GM18861 (cell line): Measurements from ENCODE around the gene EZH1.
"Not testable (repeated sequence)": the region's sequence is repeated elsewhere in the genome, so short reads cannot be mapped to it uniquely, and the experiment has no call there.

Experiments used
- ATAC-seq: cut with Tn5 transposase; IDR thresholded peaks from one replicate; pipeline ENCODE4 v1.9.1; 2021; ENCODE audit not compliant: unreplicated experiment

Gene EZH1

DNA sequence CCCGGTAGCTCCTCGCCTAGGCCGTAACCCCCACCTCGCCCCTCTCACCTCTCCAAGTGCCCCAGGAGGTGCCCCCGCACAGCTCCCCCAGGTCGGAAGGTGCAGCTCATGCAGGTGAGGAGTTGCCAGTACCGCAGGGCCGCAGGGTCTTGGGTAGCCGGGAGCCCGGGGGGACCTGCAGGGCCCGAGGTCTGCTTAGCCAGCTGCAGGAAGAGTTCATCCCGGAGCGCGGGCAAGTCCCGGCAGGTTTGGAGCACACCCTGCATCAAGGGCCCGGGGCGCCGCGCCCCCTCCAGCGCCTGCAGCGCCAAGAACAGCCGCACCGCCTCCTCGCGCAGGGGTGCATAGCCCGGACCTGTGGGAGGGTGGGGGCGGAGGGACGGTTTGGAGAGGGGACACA lies 72.8 kb downstream of the EZH1 start:
- no peak for ATAC-seq

DNA sequence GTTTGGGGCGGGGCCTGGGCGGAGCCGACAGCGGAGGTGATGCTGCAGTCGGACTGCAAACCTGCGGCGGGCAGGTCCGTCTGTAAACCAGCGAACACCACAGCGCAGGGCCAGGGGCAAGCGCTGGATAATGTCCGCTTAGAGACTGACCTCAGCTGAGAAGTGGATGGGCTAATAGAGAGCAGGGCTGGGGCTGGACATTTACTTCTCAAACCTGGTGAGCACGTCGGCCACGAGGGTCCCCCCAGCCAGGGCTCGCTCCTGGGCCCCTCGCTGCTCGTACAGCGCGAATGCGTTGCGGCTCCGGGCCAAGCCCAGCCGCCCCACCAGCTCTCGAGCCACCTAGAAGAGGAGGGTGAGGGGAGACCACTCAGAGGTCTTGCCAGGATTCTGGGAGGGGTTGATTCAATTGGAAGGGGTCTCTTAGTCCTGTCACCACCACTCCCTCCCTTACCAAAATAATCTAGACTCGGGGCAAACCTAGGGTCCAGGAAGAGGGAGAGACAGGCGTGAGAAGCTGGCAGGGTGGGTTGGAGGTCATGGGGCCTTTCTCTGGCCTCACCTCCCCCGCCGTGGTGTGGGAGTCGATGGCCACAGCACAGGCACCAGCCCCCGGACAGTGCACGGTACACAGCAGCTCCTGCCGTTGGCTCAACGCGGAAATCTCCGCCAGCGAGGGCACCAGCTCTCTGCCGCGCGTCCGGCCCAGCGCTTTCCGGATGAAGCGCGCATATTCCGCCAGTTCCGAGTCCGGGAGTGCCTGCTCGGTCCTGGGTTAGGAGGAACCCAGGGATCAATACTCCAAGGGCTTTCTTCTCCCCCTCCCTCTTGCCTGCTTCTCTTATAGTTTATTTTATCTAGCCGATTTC lies 73.8 kb downstream of the EZH1 start:
- no peak for ATAC-seq

DNA sequence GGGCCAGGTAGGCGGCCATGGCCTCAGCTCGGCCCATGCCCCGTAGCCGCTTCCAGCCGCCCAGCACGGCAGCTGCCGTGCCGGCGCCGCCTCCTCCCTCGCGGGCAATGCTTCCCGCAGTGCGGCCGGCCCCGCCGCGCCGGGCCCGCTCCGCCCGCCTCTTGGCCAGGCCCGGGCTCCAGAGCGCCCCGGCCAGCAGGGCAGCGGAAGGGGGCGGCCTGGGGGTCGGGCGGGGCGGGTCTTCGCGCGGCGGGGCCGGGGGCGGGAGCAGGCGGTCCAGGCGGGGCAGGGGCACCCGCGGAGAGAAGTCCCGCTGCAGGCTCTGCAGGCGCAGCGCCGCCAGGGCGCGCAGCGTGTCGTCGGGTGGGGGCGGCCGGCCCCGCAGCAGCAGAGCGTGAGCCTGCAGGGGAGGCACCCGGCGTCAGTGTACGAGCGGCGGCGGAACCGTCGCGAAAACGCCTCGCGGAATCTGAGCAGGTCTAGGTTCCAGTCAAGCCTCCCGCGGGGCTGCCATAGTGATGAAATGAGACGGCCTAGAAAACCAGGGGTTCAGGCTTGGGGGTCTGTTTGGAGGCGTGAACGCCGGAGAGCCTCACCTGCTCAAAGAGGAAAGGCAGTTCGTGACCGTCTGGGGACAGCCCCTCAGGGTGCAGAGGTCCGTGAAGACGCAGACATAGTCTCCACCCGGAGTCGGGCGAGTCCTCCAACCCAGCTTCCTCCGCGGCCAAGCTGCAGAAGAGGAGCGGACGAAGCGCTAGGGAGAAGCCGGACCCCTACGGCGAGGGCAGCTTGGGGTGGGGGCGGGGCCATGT lies 74.7 kb downstream of the EZH1 start:
- no peak for ATAC-seq

DNA sequence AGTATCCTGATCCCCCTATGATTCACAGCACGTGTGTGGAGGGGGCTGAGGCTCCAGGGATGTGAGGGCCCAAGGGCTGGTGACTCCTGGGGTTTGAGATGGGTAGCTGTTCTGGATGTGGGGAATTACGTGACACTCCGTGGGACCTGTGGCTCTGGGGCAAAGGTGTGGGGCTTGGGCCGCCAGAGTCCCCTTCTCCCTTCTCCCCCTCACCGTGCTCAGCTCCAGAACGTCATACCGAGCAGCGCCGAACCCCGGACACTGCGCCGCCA lies 75.2 kb downstream of the EZH1 start:
- no peak for ATAC-seq

DNA sequence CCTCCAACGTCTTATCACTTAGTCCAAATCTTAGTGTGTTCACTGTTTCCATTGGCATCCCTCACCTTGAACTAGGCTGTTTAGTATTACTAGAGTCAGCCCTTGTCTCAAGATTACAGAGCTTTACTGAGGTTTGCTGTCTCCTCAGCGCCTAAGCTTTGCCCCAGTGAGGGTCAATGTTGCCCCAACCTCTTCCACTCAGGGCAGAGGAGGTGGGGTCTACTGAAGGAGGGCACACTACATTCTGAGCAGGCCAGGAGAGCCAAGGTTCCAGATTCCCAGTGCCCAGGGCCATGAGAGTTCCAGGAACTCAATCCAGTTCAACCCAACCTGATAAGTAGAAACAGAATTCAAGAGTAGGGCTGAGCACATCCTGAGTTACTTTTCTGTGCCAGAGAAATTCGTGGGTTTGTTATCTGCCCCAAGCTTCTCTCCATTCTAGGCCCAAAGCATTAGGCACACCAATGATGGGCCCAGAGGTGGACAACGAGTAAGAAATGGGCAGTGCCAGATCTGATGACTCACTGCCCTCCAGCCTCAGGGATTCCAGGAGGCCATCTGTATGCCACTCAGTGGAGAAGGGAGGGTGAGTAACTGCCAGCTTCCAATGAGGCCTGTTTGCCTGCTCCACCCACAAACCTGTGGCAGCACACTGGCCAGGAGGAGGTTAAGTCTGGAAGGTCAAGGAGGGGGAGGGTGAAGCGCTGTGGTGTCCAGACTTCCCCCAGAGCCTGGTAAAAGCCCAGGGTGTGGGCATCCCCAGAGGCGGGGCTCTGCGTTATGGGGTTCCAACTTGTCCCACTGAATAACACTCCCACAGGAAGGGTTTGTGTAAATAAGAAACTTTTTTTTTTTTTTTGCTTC lies 77.5 kb downstream of the EZH1 start:
- ATAC-seq: no peak

DNA sequence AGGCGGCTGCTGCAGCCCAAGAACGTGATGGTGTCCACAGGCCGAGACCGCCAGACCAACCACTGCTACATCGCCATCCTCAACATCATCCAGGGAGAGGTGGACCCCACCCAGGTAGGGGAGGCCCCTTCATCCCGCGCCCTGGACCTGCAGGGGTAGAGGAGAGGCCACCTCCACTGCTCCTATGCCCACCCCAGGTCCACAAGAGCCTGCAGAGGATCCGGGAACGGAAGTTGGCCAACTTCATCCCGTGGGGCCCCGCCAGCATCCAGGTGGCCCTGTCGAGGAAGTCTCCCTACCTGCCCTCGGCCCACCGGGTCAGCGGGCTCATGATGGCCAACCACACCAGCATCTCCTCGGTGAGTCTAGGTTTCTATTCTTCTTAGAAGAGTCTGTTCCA lies 78.7 kb downstream of the EZH1 start:
- ATAC-seq: not testable (repeated sequence)

DNA sequence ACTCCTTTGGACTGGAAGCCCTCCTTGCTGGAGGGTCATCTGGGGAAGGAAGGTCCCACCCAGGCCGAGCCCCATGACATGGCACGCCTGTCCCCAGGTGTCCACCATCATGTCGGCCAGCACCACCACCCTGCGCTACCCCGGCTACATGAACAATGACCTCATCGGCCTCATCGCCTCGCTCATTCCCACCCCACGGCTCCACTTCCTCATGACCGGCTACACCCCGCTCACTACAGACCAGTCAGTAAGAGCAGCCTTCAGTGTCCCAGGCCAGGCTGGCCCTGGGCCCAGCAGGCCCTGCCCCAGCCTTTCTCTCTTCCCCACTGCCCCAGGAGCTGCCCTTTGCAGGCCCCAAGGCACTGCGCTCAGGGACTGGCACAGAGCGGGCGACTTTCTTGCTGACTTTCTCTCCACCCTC lies 79.2 kb downstream of the EZH1 start:
- no peak for ATAC-seq

DNA sequence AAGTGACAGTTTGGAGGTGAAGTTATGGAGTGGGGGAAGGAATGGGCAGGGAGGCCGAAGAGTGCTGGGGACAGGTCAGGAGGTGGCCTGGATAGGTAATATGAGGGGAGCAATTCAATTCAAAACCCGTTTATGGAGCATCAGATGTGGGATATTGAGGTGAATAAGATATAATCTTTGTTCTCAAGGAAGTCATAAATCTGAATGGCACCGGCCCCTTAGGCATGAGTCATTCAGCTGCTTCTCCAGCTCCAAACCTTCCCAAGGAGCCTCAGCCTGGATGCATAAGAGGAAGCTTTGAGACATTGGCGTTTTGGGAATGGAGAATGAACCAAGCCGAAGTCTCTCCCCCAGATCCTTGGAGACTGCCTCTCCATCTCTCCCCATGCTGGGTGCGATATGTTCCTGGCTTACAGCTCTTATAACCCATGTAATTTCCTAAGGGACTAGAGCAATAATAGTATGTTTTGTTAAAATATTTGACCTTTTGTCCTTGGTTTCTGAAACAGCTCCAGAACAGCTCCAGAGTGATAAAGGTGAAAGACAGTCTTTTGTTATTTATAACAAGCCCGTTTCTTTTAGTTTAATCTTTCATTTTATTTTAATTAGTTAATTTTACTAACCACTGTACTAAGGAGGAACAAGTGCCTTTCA lies 84.0 kb downstream of the EZH1 start:
- no peak for ATAC-seq

DNA sequence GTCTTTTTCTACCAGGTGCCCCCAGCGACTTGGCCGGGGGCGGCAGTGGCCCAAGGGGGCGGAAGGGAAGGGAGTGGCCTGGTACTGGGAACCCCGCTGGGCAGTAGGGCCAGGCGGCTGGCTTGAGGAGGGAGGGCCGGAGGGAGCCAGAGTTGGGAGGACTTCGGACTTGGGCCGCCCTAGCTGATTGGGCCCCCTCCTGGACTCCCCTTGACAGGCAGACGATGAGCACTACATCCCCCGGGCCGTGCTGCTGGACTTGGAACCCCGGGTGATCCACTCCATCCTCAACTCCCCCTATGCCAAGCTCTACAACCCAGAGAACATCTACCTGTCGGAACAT lies 84.9 kb downstream of the EZH1 start:
- ATAC-seq: not testable (repeated sequence)

DNA sequence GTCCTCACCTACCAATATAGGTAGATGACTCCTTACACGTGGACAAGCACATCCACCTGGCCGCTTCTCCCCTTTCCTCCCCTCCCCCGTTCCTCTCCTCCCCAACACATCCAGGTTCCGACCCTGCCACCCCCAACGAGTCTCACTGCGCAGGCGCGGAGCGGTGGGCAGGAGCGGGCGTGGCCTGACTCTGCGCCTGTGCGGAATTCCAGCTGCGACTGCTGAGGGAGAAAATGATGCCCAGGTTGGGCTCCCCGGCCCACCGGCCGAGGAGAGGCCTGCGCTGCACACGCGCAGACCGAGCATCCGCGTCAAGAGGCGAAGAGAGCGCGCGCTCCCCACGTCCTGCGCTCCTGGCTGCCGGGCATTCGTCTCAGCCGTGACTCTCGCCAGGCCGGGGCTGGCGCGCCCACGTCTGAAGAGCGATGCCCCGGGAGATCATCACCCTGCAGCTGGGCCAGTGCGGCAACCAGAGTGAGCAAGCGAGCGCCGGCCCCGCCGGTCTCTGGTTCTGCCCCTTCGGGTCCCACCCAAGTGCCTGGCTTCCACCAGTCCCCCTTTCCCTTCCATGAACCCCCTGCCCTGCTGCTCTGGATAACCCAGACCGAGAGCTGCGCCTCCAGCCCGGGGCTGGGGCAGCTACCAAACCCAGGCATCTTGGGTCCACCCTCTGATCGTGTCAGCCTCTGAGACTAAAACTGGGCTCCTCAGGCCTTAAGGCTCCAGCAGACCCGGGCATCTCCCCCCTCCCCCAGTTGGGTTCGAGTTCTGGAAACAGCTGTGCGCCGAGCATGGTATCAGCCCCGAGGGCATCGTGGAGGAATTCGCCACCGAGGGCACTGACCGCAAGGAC lies 85.5 kb downstream of the EZH1 start, which contains the start of gene TUBG2:
TUBG2 (plus strand) TSS at position 206 of the 853 bp plus-strand sequence; CDS start at position 426, 220 bp downstream.
- no peak for ATAC-seq

DNA sequence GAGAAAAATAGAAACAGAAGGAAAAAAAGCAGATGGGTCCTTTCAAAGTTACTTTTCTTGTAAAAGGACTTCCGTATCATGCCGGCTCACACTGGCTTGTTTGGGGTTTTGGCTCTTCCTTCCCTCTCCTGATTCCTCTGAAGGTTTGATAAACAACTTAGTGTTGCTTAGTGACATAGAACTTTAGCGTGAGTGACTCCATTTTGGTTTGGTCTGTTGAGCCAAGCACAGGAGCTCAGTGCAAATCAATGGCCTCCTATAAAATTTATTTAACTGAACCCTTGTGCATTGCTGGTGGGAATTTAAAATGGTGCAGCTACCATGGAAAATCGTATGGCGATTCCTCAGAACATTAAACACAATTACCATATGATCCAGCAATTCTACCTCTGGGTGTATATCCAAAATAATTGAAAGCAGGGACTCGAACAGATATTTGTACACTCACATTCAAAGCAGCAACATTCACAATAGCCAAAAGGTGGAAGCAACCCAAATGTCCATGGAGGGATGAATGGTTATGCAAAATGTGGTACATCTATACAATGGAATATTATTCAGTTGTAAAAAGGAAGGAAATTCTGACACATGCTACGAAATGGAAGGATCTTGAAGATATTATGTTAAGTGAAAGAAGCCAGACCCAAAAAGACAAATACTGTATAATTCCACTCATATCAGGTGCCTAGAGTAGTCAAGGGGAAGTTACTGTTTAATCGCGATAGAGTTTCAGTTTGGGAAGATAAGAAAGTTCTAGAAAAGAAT lies 86.8 kb downstream of the EZH1 start:
- no peak for ATAC-seq

DNA sequence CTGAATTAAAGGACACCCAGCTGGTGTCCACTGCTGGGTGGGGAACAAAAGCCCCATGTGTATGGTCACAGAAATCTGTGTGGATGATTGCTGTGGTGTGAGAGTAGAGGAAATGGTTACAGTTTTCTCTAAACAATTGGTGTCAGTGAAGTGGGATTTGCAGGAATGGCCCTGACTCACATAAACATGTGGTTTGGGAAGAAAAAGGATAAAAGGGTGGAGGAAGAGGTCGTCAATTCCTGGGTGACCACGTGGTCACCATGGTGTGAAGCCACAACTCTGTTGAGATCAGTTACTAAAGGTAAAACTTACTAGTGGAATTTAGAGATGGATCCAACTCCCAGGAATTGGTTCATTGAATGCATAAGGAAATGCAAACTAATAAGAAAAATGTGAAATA lies 89.3 kb downstream of the EZH1 start:
- no peak for ATAC-seq

DNA sequence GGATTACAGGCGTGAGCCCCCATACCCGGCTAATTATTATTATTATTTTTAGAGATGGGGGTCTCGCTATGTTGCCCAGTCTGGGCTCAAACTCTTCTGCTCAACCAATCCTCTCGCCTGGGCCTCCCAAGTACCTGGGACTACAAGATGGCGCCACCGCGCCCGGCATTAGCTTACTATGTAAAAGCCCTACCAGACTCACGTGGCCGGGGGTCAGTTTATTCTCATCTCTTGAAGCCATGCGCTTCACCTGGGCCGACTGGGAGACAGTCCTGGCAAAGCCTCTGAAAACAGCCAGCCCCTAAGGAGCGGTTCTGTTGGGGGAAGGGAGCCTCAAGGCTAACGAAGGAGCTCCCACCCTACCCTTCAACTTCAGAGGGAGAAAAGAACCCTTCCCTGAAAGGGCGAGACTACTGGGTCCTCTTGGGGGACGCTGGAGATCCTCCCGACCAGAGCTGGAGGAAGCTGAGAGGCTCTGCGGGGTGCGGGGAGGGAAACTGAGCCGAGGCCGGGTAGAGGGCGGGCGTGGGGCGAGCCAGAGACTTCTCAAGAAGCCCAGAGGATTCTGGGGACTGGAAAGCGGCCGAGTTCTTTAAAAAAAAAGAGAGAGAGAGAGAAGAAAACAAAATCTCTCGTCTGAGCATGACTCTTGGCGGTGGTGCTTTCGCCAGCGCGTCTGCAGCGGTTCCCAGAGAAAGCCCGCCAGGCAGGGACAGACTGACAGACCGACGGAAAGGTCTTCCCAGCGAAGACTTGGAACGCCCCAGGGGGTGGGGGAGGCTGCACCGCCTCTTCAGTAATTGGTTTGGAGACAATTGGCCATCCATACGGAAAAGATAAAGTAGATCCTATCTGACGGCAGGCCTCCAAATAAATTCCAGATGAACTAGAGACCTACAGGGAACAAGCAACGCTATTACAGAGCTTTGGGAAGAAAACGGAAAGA lies 91.4 kb downstream of the EZH1 start:
- no peak for ATAC-seq

DNA sequence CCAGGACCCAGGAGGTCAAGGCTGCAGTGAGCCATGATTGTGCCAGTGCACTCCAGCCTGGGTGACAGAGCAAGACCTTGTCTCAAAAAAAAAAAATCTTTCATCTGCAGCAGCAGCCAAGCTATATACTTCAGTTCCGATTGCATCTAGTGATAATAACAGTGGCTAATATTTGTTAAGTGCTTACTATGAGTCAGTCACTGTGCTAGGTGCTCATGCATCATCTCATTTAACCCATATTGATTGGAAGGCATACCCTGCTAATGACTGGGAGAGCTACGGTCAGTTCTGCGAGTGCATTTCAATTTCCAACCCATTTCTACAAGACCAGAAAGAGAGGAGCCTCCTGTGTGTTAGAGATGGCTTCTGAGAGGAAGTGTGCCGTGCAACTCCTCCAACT lies 93.4 kb downstream of the EZH1 start:
- ATAC-seq: no peak
